Brain pericyte (primary cell): ENCODE measurements around the gene MYL4.
"Not testable (repeated sequence)": the region's sequence is repeated elsewhere in the genome, so short reads cannot be mapped to it uniquely, and the experiment has no call there.

Experiments
- DNase-seq: peaks from one replicate; pipeline ENCODE4 v3.0.0-alpha.2; 2012; ENCODE audit warnings: low read depth, low spot score

MYL4 gene

GRCh38 chr17:47221154-47221553, 12.0 kb downstream of the MYL4 start:
- no peak for DNase-seq

DNA sequence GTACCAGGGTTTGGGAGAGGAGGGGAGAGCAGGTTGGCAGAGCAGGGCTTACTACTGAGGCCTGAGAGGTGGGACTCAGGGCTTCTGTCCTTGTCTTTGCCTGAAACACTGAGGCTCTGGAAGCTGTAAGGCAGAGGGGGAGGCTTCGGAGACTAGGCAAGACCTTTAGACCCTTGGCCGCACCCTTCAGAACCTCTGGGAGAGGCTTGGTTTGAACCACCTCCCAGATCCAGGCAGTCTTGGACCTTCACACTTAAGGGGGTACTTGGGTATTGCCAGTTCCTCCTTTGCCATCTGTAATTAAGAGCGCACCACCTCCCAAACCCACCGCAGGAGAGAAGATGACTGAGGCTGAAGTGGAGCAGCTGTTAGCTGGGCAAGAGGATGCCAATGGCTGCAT, 12.9 kb downstream of the MYL4 start:
- no peak for DNase-seq

GRCh38 chr17:47223007-47223406, 13.9 kb downstream of the MYL4 start:
- DNase-seq: no peak

GRCh38 chr17:47223460-47223859, 14.3 kb downstream of the MYL4 start:
- DNase-seq: no peak

DNA sequence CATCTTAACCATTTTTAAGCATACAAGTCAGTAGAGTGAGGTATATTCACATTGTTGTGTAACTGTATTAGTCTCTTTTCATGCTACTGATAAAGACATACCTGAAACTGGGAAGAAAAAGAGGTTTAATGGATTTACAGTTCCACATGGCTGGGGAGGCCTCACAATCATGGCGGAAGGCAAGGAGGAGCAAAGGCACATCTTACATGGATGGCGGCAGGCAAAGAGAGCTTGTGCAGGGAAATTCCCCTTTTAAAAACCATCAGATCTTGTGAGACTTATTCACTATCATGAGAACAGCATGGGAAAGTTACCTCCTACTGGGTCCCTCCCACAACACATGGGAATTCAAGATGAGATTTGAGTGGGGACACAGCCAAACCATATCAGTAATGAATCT, 14.9 kb downstream of the MYL4 start:
- not testable (repeated sequence) for DNase-seq

GRCh38 chr17:47224966-47225365, 15.8 kb downstream of the MYL4 start:
- no peak for DNase-seq

DNA sequence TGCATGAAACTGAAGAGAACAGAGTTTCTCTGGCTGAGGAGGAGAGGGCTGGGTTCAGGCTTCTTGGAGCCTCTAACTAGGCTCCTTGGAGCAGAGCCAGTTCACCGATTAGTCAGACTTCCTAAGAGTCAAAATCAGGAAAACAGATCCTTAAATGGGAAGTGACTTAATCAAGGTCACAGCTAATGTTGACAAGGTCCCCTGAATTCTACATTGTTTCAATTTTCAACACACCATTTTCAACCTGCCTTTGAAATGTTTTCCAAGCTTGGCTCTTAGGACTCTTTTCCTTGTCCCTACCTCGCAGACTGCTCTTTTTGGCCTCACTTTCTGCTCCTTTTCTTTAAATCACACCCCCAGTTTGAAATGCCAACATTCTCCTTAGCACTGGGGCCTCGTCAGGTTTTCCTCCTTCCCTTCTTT, 16.3 kb downstream of the MYL4 start:
- no peak for DNase-seq

DNA sequence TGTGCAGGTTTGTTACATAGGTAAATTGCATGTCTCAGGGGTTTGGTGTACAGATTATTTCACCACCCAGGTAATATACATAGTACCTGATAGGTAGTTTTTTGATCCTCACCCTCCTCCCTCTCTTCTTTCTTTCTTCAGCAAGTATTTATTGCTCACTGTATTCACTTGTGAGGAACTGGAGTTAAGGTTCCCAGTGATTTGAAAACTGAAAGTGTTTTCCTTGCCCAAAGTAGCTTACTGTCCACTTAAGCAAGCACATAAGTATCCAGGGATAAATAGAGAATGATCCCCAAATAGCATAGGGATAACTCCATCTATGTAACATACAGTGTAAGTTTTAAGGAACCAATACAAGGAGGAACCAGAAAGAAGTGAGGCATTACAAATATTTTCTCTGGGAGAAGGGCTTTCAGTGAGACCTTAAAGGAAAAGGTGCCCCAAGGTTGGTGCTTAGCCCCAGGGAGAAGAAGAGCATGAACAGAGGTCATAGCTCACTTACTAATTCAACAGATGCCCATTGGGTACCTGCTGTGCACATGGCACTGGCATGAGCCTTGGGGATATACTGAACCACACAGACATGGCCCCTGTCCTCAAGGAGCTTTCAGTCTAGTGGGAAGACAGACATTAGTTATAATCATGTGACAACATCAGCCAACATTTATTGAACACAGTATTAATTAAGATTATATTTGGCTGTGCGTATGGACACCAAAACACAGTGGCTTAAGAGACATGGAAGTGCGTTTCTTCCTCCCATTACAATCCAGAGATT, 17.0 kb downstream of the MYL4 start:
- no peak for DNase-seq

DNA sequence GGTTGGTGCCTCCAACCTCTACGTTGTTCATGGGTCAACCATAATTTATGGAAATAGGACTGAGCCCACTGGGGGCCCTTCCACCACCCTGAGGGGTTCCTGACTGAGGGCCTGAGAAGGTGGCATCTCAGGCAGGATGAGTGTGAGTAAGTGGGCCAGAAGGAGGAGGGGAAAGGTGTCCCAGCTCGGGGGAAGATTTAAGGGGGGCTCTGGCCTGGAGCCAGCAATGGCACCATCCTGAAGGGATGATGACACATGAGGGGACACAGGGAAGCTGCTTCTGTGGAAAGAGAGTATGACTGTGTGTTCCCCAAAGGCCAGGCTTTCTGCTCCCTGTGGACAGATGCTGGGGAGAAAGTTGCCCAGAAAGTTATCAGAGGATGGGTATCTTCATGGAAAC, 18.7 kb downstream of the MYL4 start:
- no peak for DNase-seq

- peak; percentile 78 for DNase-seq
Measured at GRCh38 chr17:47229535-47230443, 20.6 kb downstream of the MYL4 start.

DNA sequence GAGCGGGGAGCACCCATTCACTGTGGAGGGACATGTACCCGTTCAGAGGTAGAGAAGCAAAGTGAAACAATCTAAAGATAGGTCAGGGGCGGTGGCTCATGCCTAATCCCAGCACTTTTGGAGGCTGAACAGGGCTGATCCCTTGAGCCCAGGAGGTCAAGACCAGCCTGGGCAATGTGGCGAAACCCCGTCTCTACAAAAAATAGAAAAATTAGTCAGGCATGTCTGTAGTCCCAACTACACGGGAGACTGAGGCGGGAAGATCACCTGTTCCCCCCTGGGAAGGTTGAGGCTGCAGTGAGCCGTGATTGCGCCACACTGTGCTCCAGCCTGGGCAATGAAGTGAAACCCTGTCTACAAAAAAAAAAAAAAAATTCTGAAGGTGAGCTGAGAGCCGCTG, 21.7 kb downstream of the MYL4 start:
- no peak for DNase-seq

- no peak for DNase-seq
Measured at GRCh38 chr17:47231334-47231733, 22.2 kb downstream of the MYL4 start.

DNA sequence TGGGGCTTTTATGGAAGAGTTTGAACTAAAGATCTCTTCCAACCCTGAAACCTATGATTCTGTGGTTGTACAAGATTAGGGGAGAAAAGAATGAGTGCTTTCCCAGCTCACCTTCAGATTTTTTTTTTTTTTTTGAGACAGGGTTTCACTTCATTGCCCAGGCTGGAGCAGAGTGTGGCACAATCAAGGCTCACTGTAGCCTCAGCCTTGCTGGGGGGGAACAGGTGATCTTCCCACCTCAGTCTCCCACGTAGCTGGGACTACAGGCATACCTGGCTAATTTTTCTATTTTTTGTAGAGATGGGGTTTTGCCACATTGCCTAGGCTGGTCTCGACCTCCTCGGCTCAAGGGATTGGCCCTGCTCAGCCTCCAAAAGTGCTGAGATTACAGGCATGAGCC, 22.7 kb downstream of the MYL4 start:
- DNase-seq: no peak

GRCh38 chr17:47232465-47232864, 23.3 kb downstream of the MYL4 start:
- no peak for DNase-seq

GRCh38 chr17:47235506-47235905, 26.4 kb downstream of the MYL4 start:
- no peak for DNase-seq

DNA sequence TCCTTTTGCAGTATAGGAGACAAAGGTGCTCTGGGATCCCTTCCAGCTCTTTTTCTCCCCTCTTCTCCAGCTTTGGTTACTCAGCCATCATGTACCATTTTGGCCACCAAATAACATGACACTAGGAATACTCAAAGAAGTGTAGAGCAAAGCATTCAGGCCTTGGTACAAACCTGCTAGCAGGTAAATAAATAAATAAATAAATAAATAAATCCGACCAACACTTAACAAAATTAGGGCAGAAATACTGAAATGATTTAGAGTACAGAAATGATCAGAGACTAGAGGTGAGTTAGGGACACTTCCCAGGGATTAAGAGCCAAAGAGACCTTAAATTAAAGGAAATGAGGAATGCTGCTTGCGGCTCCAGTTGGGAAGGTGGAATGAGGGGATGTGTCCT, 26.8 kb downstream of the MYL4 start:
- DNase-seq: no peak

DNA sequence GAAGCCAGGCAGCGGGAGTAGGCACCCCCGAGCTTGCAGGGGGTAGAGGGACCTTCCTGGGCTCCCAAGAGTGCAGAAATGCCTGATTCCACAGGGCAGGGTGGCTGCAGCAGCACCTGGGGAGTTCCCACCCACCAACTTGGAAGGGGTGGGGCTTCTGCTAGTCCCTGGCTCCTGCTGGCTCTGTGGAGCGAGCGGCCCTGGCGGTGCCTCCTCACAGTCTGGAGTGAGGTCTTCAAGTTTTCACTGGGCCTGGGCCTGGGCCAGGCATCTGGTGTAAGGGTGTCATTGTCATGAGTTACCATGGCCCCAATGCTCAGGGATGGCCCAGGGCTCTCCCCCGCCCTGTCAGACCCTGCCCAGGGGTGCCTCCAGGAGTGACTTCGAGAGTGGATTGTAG, 28.7 kb downstream of the MYL4 start:
- DNase-seq: no peak

DNA sequence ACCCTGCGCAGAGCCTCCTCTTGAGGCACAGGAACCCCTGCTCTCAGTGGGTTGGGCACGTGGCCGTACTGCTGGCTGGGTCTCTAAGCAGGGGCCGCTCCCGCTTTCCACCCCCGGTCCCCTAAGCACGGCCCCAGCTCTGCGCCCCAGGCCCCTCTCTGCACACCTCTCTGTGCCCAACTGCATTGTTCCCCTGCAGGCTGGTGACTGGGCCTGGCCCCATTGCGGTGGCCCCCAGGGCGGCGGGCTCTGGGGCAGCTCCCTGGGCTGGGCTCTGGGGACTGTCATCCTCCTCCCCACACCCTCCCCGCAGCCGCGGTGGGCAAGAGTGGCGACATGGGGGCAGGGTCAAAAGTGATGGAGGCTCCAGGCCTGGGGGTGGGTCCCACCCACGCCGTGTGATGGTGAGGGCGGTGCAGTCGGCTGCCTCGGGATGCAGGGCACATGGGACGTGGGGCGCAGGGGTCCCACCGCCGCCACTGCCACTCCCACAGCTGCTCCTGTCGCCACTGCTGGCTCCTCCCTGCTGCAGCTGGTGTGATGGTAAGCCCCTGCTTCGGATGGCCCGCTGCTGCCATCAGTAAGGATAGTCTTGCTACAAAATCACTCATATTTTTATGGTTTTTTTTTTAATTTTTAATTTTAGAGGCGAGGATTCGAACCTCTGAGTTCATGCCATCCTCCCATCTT, 29.3 kb downstream of the MYL4 start:
- DNase-seq: no peak

GRCh38 chr17:47239619-47239966, 30.4 kb downstream of the MYL4 start:
- no peak for DNase-seq

DNA sequence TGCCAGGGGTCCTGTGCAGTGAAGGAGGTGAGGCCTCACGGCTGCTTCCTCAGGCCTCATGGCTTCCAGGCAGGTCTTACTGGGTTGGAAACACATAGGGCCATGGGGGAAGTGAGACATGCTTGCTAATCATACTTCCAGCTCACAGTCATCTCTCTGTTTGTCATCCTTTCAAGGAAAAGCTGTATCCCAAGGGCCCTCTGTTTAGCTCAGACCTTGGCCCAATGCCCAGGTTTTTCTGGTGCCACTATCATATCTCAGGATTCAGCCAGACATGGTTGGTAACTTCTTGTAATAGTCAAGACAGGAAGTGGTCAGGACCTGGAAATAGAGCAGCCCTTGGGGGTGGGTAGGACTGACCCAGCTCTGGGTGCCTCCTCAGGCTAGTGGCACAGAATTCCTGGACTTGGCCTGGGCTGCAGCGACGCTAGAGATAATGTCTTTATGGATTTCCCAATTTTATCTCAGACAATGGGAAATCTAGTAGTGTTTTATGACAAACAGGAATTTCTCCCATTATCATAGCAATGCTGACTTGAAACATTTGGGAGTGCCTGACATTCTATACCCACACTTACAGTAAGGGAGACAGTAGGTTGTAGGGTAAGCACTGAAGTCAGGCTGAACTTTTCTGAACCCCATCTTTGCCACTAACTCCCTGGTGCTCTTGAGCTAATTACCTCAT, 31.0 kb downstream of the MYL4 start:
- peak; percentile 65 for DNase-seq

GRCh38 chr17:47240806-47241205, 31.7 kb downstream of the MYL4 start:
- DNase-seq: no peak

GRCh38 chr17:47242648-47243047, 33.5 kb downstream of the MYL4 start:
- no peak for DNase-seq
